Measurements from ENCODE around the gene S100A11.

Gene S100A11

GRCh38 chr1:151993084-151993733, 43.6 kb downstream of the S100A11 start:
- H3K79me2 ChIP-seq (ENCODE audit: insufficient read depth, low read depth), result no peaks in the 10 kb centered on the region
- no peak overlapping the region for H3K27ac ChIP-seq
- peak overlapping the region; percentile 61 for H3K9ac ChIP-seq
- TF ChIP-seq, protein P1, sequence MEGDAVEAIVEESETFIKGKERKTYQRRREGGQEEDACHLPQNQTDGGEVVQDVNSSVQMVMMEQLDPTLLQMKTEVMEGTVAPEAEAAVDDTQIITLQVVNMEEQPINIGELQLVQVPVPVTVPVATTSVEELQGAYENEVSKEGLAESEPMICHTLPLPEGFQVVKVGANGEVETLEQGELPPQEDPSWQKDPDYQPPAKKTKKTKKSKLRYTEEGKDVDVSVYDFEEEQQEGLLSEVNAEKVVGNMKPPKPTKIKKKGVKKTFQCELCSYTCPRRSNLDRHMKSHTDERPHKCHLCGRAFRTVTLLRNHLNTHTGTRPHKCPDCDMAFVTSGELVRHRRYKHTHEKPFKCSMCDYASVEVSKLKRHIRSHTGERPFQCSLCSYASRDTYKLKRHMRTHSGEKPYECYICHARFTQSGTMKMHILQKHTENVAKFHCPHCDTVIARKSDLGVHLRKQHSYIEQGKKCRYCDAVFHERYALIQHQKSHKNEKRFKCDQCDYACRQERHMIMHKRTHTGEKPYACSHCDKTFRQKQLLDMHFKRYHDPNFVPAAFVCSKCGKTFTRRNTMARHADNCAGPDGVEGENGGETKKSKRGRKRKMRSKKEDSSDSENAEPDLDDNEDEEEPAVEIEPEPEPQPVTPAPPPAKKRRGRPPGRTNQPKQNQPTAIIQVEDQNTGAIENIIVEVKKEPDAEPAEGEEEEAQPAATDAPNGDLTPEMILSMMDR (conservative IDR thresholded peaks at IDR 0.05; ENCODE audit: low read depth, low read length), result no peak
- H3K4me1 ChIP-seq (ENCODE audit: low read depth, poor library complexity, severe bottlenecking), result peaks cover 18% of the 10 kb centered on the region
- H3K36me3 ChIP-seq (ENCODE audit: insufficient read depth), result no peaks in the 10 kb centered on the region
- H4K20me1 ChIP-seq (ENCODE audit: insufficient read depth), result no peaks in the 10 kb centered on the region
- H2AFZ ChIP-seq (ENCODE audit: low read depth), result peak overlapping the region; percentile 95
- H3K4me2 ChIP-seq, result peak overlapping the region; percentile 91
- H3K27me3 ChIP-seq (ENCODE audit: insufficient read depth, low read depth), result no peaks in the 10 kb centered on the region
- H3K4me3 ChIP-seq (IDR thresholded peaks at IDR 0.05; ENCODE audit: insufficient read depth, low read depth, low read length), result peak overlapping the region; percentile 98

GRCh38 chr1:151992303-151993083, 44.3 kb downstream of the S100A11 start:
- Histone ChIP-seq H2AFZ (ENCODE audit: low read depth) (no peak overlapping the region), H3K27me3 (ENCODE audit: insufficient read depth, low read depth) (no peaks in the 10 kb centered on the region), H3K9ac (no peak overlapping the region), H3K79me2 (ENCODE audit: insufficient read depth, low read depth) (no peaks in the 10 kb centered on the region), H4K20me1 (ENCODE audit: insufficient read depth) (no peaks in the 10 kb centered on the region), H3K4me2 (peak overlapping the region; percentile 91; the same call in 1 of the 2 replicates), H3K36me3 (ENCODE audit: insufficient read depth) (no peaks in the 10 kb centered on the region), H3K27ac (no peak overlapping the region), H3K4me3 (IDR thresholded peaks at IDR 0.05; ENCODE audit: insufficient read depth, low read depth, low read length) (no peak overlapping the region), H3K4me1 (ENCODE audit: low read depth, poor library complexity, severe bottlenecking) (peaks cover 18% of the 10 kb centered on the region)
- TF ChIP-seq, protein P1 (conservative IDR thresholded peaks at IDR 0.05; ENCODE audit: low read depth, low read length), result no peak

DNA sequence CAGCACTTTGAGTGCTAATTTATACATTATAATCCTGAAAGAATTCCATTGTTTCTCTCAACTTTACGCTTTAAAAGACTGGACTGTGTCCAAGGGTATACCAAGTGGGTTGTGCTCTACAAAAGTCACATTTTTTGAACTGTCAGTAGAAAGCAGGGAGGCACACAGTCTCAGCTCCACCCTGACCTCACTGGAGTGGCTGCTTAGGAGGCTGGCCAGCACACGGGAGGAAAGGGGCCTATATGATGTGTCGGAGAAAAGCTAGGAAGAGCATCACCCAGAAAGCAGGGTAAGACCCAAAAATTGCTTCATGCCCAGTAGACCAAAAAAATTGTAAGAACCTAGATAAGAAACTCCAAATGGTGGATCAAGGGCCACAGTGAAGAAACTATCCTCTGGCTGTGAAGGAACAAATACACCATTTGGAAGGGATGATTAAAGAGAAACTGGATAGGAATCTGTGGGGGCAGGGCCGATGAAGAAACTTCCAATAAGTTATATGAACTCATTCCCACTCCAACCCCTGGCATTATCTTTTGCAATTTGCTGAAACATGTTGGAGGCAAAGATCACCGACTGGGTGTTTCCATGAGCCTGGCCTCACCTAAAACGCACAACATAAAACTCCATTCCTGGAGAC, 45.0 kb downstream of the S100A11 start:
- Histone ChIP-seq H3K79me2 (ENCODE audit: insufficient read depth, low read depth) (no peaks in the 10 kb centered on the region), H3K9ac (no peak overlapping the region), H3K4me2 (no peak overlapping the region), H3K36me3 (ENCODE audit: insufficient read depth) (no peaks in the 10 kb centered on the region), H4K20me1 (ENCODE audit: insufficient read depth) (no peaks in the 10 kb centered on the region), H3K4me3 (IDR thresholded peaks at IDR 0.05; ENCODE audit: insufficient read depth, low read depth, low read length) (no peak overlapping the region), H3K4me1 (ENCODE audit: low read depth, poor library complexity, severe bottlenecking) (peaks cover 18% of the 10 kb centered on the region), H3K27me3 (ENCODE audit: insufficient read depth, low read depth) (no peaks in the 10 kb centered on the region), H3K27ac (no peak overlapping the region), H2AFZ (ENCODE audit: low read depth) (no peak overlapping the region)
- TF ChIP-seq, protein P1 (conservative IDR thresholded peaks at IDR 0.05; ENCODE audit: low read depth, low read length), result no peak

DNA sequence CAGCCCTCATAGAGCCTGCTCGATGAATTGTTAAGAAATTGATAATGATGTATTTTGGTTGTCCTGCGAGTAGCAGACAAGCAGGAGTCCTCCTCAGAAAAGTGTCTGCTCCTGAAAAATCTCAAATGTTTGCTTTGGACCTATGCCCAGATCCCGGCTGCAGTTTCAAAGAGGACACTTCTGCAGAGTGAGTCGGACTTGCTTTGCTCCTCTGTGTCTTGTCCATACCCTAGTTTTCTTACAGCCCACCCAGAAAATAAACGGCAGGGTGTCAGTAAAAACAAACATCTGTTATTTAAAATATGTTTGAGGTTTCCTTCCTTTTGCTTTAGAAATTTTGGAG, 46.0 kb downstream of the S100A11 start:
- no peak overlapping the region for H3K4me2 ChIP-seq
- TF ChIP-seq, protein P1 (conservative IDR thresholded peaks at IDR 0.05; ENCODE audit: low read depth, low read length), result no peak
- H2AFZ ChIP-seq (ENCODE audit: low read depth), result no peak overlapping the region
- no peak overlapping the region for H3K27ac ChIP-seq
- no peaks in the 10 kb centered on the region for H4K20me1 ChIP-seq (ENCODE audit: insufficient read depth)
- peaks cover 18% of the 10 kb centered on the region for H3K4me1 ChIP-seq (ENCODE audit: low read depth, poor library complexity, severe bottlenecking)
- H3K79me2 ChIP-seq (ENCODE audit: insufficient read depth, low read depth), result no peaks in the 10 kb centered on the region
- H3K9ac ChIP-seq, result no peak overlapping the region
- H3K36me3 ChIP-seq (ENCODE audit: insufficient read depth), result no peaks in the 10 kb centered on the region
- H3K4me3 ChIP-seq (IDR thresholded peaks at IDR 0.05; ENCODE audit: insufficient read depth, low read depth, low read length), result no peak overlapping the region
- H3K27me3 ChIP-seq (ENCODE audit: insufficient read depth, low read depth), result no peaks in the 10 kb centered on the region

Data from KMS-11 (cell line).